GM23338 (cell line): Measurements from ENCODE around the gene ZDHHC7. TPM values are rescaled to one million over a fixed set of nuclear protein-coding genes. Genes with fewer than 3 reads are reported as not detected.

Experiments used
- ATAC-seq: fragments of 200-7000 bp; cut with Tn5 transposase; 3 replicates; pipeline ENCODE4 v1.9.1; 2020
- DNase-seq: peaks from one replicate; pipeline ENCODE4 v3.0.0-alpha.2; 2015; ENCODE audit warnings: low spot score
- H2AFZ ChIP-seq: fragments of 200-600 bp; sonication (generic); 2 replicates; pipeline ENCODE4 v1.8.0; 2016; ENCODE audit warnings: antibody characterized with exemption, mild to moderate bottlenecking, moderate library complexity
- H3F3A ChIP-seq: fragments of 200-600 bp; sonication (generic); replicated peaks from 2 replicates; pipeline ENCODE4 v1.8.0; 2017; ENCODE audit warnings: antibody characterized with exemption, mixed run types, low read depth
- H3K27ac ChIP-seq: fragments of 200-600 bp; sonication (generic); 2 replicates; pipeline ENCODE4 v1.6.1; 2016; ENCODE audit warnings: low read depth
- H3K27me3 ChIP-seq: fragments of 200-600 bp; sonication (generic); 2 replicates; pipeline ENCODE4 v1.8.0; 2016; ENCODE audit warnings: mild to moderate bottlenecking, mixed run types, moderate library complexity; ENCODE audit not compliant: insufficient read depth
- H3K36me3 ChIP-seq: fragments of 200-600 bp; sonication (generic); 2 replicates; pipeline ENCODE4 v1.8.0; 2016; ENCODE audit warnings: mild to moderate bottlenecking; ENCODE audit not compliant: insufficient read depth
- H3K4me1 ChIP-seq: fragments of 200-600 bp; sonication (generic); 2 replicates; pipeline ENCODE4 v1.8.0; 2016; ENCODE audit warnings: mild to moderate bottlenecking, moderate library complexity; ENCODE audit not compliant: insufficient read depth
- H3K4me2 ChIP-seq: fragments of 200-600 bp; sonication (generic); 2 replicates; pipeline ENCODE4 v1.7.1; 2017; ENCODE audit warnings: mixed run types
- H3K4me3 ChIP-seq: fragments of 200-600 bp; sonication (generic); 2 replicates; pipeline ENCODE4 v1.6.1; 2016; ENCODE audit warnings: mixed run types
- H3K79me2 ChIP-seq: fragments of 200-600 bp; sonication (generic); replicated peaks from 2 replicates; pipeline ENCODE4 v1.8.0; 2017; ENCODE audit warnings: mild to moderate bottlenecking; ENCODE audit not compliant: insufficient read depth
- H3K9me2 ChIP-seq: fragments of 200-600 bp; sonication (generic); 2 replicates; pipeline ENCODE4 v1.8.0; 2017; ENCODE audit not compliant: insufficient read depth
- H4K20me1 ChIP-seq: fragments of 200-600 bp; sonication (generic); replicated peaks from 2 replicates; pipeline ENCODE4 v1.8.0; 2017; ENCODE audit warnings: mild to moderate bottlenecking; ENCODE audit not compliant: insufficient read depth
- H3K27ac Mint-ChIP-seq: 2 replicates; pipeline ENCODE4 v1.8.0; 2020; ENCODE audit warnings: inconsistent platforms, mild to moderate bottlenecking, moderate library complexity, mixed read lengths
- H3K27me3 Mint-ChIP-seq: 3 replicates; pipeline ENCODE4 v1.8.0; 2022; ENCODE audit warnings: low read depth, mild to moderate bottlenecking, moderate library complexity, mixed read lengths, inconsistent platforms; ENCODE audit not compliant: insufficient read depth, poor library complexity
- H3K36me3 Mint-ChIP-seq: 3 replicates; pipeline ENCODE4 v1.8.0; 2021; ENCODE audit warnings: low read depth, mild to moderate bottlenecking, inconsistent platforms, moderate library complexity, mixed read lengths
- H3K4me1 Mint-ChIP-seq: 3 replicates; pipeline ENCODE4 v1.8.0; 2020; ENCODE audit warnings: mild to moderate bottlenecking, inconsistent platforms, mixed read lengths
- H3K4me3 Mint-ChIP-seq: 3 replicates; pipeline ENCODE4 v1.8.0; 2021; ENCODE audit warnings: moderate library complexity, mild to moderate bottlenecking, inconsistent platforms, mixed read lengths
- H3K9me3 Mint-ChIP-seq: 3 replicates; pipeline ENCODE4 v1.8.0; 2020; ENCODE audit warnings: moderate library complexity, mild to moderate bottlenecking, inconsistent platforms, mixed read lengths
- CTCF ChIP-seq, 2 experiments: fragments of 200-600 bp in 1 of 2; sonication (generic) in 1 of 2; conservative IDR thresholded peaks; 2 replicates each; pipeline versions ENCODE4 v1.5.1 to v1.6.1; 2016 to 2017; ENCODE audit warnings: antibody characterized with exemption in 2 of 2, low read depth in 2 of 2, mild to moderate bottlenecking in 2 of 2, moderate library complexity in 1 of 2
- EZH2phosphoT487 ChIP-seq: fragments of 200-600 bp; sonication (generic); IDR thresholded peaks from one replicate; pipeline ENCODE4 v1.8.1; 2018; ENCODE audit warnings: antibody characterized with exemption; ENCODE audit not compliant: unreplicated experiment
- JUNB ChIP-seq: IDR thresholded peaks from one replicate; pipeline ENCODE4 v1.6.1; 2016; ENCODE audit warnings: antibody characterized with exemption; ENCODE audit not compliant: unreplicated experiment
- POLR2AphosphoS5 ChIP-seq: IDR thresholded peaks from 2 replicates; pipeline ENCODE4 v1.6.1; 2016; ENCODE audit warnings: antibody characterized with exemption, low read depth
- polyA plus RNA-seq: library from polyadenylated mRNA; unstranded; fragments of >200 nt; fragmentation: Nextera tagmentation; extraction: Ambion mirVana; gene quantifications from 2 replicates; pipeline ENCODE4 v1.2.1, GENCODE V29; 2016
- total RNA-seq: library from RNA; depleted of rRNA; stranded (reverse); fragments of >200 nt; shearing (Covaris generic); gene quantifications from 2 replicates; pipeline ENCODE4 v1.2.3, GENCODE V29; 2014

The ZDHHC7 gene
- total and polyA plus RNA-seq, 2 experiments from 2014 or later = 13.1 to 46.1 TPM

- ATAC-seq = peak; percentile 95
These were observed 46.0 kb upstream of the ZDHHC7 start for GRCh38 chr16:85057212-85057889.

GRCh38 chr16:85056211-85056748 is 44.9 kb upstream of the ZDHHC7 start:
- Histone ChIP-seq H3K36me3 (no peaks in the 10 kb centered on the region), H3K27me3 (no peaks in the 10 kb centered on the region), H3F3A (no peaks in the 10 kb centered on the region), H3K9me2 (no peaks in the 10 kb centered on the region), H2AFZ (no peak overlapping the region), H3K79me2 (no peaks in the 10 kb centered on the region), H3K4me3 (no peak overlapping the region), H4K20me1 (no peaks in the 10 kb centered on the region), H3K4me1 (no peaks in the 10 kb centered on the region; the same call in 1 of the 2 replicates), H3K27ac (no peak overlapping the region), H3K4me2 (no peak overlapping the region)
- H3K4me3 Mint-ChIP-seq = no peak overlapping the region
- H3K9me3 Mint-ChIP-seq = no peaks in the 10 kb centered on the region
- peaks cover 4% of the 10 kb centered on the region for H3K27me3 Mint-ChIP-seq
- peak; percentile 56 for DNase-seq
- no peaks in the 10 kb centered on the region for H3K36me3 Mint-ChIP-seq
- peak; percentile 84 for ATAC-seq
- H3K27ac Mint-ChIP-seq = no peak overlapping the region
- peaks cover 17% of the 10 kb centered on the region for H3K4me1 Mint-ChIP-seq
- TF ChIP-seq POLR2AphosphoS5 (no peak), EZH2phosphoT487 (no peak), CTCF (conservative IDR thresholded peaks at IDR 0.05; ENCODE audit: low read depth in 2 of 2) (peak; percentile 42 to 70)

More at GRCh38 chr16:85057212-85057889, 46.0 kb upstream of the ZDHHC7 start:
- H3K4me1 ChIP-seq = peaks cover 6% of the 10 kb centered on the region
- Mint-ChIP-seq H3K27me3 (peaks cover 6% of the 10 kb centered on the region), H3K36me3 (no peaks in the 10 kb centered on the region), H3K27ac (no peak overlapping the region), H3K4me3 (no peak overlapping the region), H3K4me1 (peaks cover 27% of the 10 kb centered on the region), H3K9me3 (no peaks in the 10 kb centered on the region)
- no peaks in the 10 kb centered on the region for H4K20me1 ChIP-seq
- H3K9me2 ChIP-seq = no peaks in the 10 kb centered on the region
- no peak overlapping the region for H3K27ac ChIP-seq
- H3K4me3 ChIP-seq = no peak overlapping the region
- H3K79me2 ChIP-seq = no peaks in the 10 kb centered on the region
- no peaks in the 10 kb centered on the region for H3K27me3 ChIP-seq
- no peak overlapping the region for H3K4me2 ChIP-seq
- DNase-seq = peak; percentile 72
- H3F3A ChIP-seq = no peaks in the 10 kb centered on the region
- no peak for TF ChIP-seq JUNB
- TF ChIP-seq CTCF (conservative IDR thresholded peaks at IDR 0.05; ENCODE audit: low read depth in 2 of 2) = peak; percentile 58 to 64
- no peak overlapping the region for H2AFZ ChIP-seq
- no peaks in the 10 kb centered on the region for H3K36me3 ChIP-seq
